GM10847 (cell line): ENCODE results near the gene TNNC1.

Source experiments
- POLR2A ChIP-seq: IDR thresholded peaks from 2 replicates; pipeline ENCODE4 v1.6.1; 2011; ENCODE audit not compliant: insufficient read length; ENCODE audit errors: extremely low read depth

Gene TNNC1

GRCh38 chr3:52477076-52477795 is 23.4 kb upstream of the TNNC1 start:
- TF ChIP-seq POLR2A, result no peak

DNA sequence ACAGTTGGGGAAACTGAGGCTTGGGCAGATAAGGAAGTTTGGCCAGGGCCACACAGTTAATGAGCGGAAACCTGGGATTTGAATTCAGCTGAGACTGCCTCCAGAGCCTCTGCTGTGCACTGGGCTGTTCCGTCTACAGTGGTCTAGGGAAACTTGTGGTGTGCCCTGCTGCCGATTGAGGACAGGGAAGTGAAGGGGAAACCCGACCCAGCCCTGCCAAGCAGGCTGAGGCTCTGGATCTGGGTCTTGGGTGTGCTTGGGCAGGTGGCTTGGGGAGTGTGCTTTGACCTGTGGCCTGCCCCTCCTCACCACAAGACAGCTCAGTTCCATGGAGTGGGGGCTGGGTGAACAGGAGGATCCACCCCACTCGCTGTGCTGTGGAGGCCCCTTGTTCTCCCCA is 19.2 kb upstream of the TNNC1 start:
- no peak for TF ChIP-seq POLR2A

- TF ChIP-seq POLR2A, result no peak
Observed at GRCh38 chr3:52472239-52473000, 18.6 kb upstream of the TNNC1 start.

DNA sequence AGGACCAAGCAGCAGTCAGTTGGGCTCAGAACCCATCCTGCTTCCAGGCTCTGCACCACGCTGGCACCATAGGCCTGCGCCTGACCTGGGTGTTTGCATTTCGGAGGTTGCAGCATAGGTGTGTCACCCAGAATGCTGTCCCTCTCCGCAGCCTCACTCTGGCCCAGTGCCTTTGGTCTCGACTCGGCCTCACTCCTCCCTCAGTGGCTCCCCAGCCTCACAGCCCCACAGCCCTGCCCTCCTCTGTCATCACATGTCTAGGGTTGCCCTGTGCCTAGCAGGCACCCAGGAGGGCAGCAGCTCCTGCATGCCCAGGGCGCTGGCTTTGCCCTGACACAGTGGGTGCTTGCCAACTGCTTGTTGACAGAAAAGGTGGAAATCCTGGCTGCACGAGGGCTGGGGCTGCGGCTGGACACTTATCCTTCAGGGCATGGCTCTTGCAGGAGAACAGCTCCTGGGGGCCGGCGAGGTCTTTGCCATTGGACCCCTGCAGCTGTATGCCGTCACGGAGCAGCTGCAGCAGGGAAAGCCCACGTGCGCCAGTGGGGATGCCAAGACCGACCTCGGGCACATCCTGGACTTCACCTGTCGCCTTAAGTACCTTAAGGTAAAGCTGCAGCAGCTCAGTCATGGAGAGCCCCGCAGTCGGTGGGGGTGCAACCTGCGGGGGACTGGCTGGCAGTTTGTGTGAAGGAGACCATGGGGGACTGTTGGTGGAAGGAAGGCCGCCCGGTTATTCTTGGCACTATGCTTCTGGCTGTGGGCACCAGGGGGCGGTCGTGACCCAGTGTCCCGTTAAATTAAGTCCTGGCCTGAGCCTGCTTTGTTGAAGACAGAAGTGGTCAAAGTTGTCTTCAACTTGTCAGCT is 17.8 kb upstream of the TNNC1 start:
- no peak for TF ChIP-seq POLR2A

GRCh38 chr3:52470920-52471319 is 17.1 kb upstream of the TNNC1 start:
- no peak for TF ChIP-seq POLR2A

DNA sequence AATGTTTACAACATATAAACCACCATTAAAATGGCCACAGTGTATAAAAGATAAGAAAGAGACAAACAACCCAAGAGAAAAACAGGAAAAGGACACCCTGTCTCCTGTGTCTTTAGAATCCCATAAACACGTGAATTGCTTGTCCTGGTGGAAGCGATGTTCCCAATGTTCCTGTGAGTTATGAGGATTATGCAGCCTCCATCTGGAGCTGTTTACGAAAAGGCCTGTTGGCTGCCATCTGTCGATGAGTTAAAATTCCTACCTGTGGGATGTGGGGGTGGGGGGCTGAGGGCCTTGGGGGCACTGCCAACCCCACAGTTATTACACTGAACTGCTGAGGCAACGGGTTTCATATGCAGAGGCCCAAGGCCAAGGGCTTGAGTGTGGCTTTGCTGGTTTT is 15.2 kb upstream of the TNNC1 start:
- TF ChIP-seq POLR2A, result no peak

DNA sequence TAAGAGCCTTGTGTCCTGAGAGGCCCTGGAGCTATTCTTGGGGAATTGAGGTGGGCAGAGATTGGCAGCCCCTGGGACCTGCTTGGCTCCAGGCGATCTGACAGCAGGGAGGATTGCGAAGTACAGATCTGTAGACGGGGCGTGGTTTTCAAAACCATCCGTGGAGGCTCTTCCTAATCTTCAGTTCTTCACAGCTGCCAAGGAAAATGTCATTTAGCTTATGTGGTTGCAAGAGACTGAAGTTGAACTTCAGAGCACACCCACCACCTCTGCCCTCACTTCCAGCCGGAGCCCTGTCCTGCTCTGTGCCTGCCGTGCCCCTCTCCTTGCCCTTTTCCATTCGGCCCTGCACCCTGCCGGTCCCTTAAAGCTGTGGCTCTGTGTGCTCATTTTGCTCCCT is 14.5 kb upstream of the TNNC1 start:
- no peak for TF ChIP-seq POLR2A

DNA sequence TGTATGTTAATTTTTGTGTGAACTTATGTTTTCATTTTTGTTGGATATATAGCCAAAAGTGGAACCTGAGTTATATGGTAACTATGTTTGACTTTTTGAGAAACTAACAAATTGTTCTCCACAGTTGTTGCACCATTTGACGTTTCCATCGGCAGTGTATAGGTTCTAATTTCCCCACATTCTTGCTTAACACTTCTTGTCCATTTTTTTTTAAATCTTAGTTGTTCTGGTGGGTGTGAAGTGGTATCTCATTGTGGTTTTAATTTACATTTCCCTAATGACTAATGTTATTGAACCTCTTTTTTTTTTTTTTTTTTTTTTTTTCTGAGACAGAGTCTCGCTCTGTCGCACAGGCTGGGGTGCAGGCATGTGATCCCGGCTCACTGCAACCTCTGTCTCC is 9.6 kb upstream of the TNNC1 start:
- no peak for TF ChIP-seq POLR2A

GRCh38 chr3:52461874-52462273 is 8.0 kb upstream of the TNNC1 start:
- TF ChIP-seq POLR2A, result no peak

DNA sequence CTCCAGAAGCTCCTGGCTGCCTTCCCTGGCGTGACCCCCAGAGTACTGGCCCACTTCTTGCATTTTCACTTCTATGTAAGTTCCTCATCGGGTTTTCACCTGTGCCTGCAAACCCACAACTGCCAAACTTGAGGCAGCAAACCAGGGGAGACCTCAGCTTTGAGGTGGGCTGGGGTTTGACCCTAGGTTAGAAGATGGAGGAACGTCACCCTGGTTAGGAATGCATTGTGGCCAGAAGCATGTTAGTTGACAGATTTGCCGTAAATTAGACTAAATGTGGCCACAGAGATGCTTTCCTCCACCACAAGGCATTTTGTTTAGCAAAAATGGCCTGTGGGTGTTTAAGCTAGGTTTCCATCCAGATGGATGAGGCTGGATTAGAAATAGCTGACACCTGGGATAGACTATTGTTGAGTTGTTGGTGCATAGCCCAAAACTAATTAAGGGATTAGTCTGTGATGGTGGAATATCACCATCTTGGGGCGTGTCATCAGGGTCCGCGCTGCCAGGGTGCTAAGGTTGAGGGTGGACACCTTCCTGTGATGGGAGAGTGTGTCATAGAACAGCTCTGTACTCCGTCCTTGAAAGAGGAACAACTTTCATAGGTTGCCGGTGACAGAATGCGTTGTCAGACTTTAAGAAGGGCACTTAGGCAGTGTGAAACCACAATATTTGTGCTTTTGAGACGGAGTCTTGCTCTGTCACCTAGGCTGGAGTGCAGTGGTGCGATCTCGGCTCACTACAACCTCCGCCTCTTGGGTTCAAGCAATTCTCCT is 5.1 kb upstream of the TNNC1 start:
- TF ChIP-seq POLR2A, result no peak

DNA sequence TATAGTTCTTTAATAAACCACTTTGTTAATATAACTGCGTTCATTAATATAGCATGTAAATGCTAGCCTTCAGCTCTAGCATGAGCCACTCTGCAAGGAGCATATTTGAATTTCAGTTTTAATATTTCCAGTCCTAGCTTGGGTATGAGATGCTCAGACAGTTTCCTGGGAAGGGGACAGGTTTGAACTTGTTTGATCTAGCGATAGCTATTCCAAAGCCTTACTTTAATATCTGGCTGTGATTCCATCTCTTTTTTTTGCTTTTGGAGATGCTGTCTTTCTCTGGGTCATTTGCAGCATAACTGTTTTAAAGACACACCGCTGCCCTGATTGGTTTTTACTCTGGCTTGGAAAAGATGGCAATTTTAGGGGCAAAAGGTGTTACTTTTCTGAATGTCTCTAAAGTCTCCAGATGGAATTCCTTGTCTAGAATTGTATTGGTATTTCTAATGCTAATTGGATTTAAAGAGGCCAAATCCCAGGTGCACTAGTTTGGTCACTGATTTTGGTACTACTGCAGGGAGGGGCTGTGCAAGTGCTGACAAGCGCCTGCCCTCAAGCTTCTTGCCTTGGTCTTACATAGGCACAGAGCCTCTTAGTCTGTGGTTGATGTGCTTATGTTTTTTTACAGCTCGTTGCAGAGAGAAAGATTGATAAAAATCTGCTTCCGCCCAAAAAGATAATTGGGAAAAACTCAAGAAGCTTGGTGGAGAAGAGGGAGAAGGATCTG is 4.4 kb upstream of the TNNC1 start:
- TF ChIP-seq POLR2A, result no peak

DNA sequence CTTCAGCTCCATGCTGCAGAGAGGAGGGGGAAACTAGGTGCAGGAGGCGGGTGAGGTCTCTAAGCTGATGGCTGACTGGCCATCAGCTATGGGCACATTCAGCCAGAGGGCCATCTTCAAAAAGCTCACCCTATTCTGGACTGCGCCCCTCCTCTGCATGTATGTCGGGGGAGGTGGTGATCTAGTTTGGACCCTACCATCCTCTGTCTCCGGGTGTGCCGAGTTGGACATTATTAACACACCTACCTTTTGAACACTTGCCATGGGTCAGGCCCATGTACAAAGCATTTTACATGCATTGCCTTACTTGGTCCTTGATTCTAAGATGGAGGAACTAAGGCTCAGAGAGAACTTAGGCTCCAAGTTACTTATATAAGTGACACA is 3.0 kb upstream of the TNNC1 start:
- TF ChIP-seq POLR2A, result no peak

- no peak for TF ChIP-seq POLR2A
Observed at GRCh38 chr3:52456169-52456799, 2.4 kb upstream of the TNNC1 start.

GRCh38 chr3:52455283-52456168 is 1.7 kb upstream of the TNNC1 start, which contains the start of gene NISCH:
Gene NISCH, plus strand, starts transcription at chr3:52455604. Its CDS starts 38 bp downstream, at chr3:52455642.
- TF ChIP-seq POLR2A, result peak; percentile 92
